ENCODE results near the gene PCDHB8.
"Not testable (repeated sequence)": the region's sequence is repeated elsewhere in the genome, so short reads cannot be mapped to it uniquely, and the experiment has no call there.

PCDHB8 gene

GRCh38 chr5:141177577-141178191 is at the start of gene PCDHB8:
TSS of gene PCDHB8 (plus strand) at chr5:141177790. CDS start at chr5:141178035, 245 bp downstream.
- DNase-seq (ENCODE audit: insufficient read length, low spot score) = peak; percentile 52
- not testable (repeated sequence) for FAIRE-seq

DNA sequence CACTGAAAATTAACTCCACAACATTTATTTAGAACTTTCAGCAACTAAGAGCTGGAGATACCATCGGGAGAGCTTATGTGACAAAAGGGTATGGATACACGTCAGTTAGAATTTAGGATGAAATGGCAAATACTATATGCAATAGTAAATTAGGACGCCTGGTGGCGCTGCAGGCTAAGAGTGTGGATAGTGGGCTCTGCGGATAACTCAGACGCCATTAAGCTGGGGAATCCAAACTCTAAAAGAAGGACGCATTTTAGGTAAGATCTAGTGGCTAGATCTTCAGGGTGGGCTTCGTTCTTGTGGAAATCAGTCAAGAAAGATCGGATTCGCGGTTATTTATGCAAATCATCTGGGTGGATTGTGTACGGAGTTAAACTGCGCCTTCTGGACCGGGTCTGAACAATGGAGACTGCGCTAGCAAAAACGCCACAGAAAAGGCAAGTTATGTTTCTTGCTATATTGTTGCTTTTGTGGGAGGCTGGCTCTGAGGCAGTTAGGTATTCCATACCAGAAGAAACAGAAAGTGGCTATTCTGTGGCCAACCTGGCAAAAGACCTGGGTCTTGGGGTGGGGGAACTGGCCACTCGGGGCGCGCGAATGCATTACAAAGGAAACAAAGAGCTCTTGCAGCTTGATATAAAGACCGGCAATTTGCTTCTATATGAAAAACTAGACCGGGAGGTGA is 42.4 kb upstream of the PCDHB8 start, which contains the start of gene PCDHB5:
TSS of gene PCDHB5 (plus strand) at position 177 of the 688 bp plus-strand sequence. CDS start at position 406, 229 bp downstream.
- DNase-seq (ENCODE audit: insufficient read length, low spot score) (no peak), FAIRE-seq (peak; percentile 78)
- TF ChIP-seq, protein P1, sequence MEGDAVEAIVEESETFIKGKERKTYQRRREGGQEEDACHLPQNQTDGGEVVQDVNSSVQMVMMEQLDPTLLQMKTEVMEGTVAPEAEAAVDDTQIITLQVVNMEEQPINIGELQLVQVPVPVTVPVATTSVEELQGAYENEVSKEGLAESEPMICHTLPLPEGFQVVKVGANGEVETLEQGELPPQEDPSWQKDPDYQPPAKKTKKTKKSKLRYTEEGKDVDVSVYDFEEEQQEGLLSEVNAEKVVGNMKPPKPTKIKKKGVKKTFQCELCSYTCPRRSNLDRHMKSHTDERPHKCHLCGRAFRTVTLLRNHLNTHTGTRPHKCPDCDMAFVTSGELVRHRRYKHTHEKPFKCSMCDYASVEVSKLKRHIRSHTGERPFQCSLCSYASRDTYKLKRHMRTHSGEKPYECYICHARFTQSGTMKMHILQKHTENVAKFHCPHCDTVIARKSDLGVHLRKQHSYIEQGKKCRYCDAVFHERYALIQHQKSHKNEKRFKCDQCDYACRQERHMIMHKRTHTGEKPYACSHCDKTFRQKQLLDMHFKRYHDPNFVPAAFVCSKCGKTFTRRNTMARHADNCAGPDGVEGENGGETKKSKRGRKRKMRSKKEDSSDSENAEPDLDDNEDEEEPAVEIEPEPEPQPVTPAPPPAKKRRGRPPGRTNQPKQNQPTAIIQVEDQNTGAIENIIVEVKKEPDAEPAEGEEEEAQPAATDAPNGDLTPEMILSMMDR (IDR thresholded peaks at IDR 0.05; ENCODE audit: insufficient read depth, missing control alignments) = no peak

- FAIRE-seq (no peak), DNase-seq (ENCODE audit: insufficient read length, low spot score) (no peak)
- TF ChIP-seq, protein P1 (IDR thresholded peaks at IDR 0.05; ENCODE audit: insufficient read depth, missing control alignments) = no peak
These were observed 41.8 kb upstream of the PCDHB8 start for GRCh38 chr5:141135718-141136266.

GRCh38 chr5:141137346-141137745 is 40.2 kb upstream of the PCDHB8 start:
- not testable (repeated sequence) for DNase-seq (ENCODE audit: insufficient read length, low spot score)

DNA sequence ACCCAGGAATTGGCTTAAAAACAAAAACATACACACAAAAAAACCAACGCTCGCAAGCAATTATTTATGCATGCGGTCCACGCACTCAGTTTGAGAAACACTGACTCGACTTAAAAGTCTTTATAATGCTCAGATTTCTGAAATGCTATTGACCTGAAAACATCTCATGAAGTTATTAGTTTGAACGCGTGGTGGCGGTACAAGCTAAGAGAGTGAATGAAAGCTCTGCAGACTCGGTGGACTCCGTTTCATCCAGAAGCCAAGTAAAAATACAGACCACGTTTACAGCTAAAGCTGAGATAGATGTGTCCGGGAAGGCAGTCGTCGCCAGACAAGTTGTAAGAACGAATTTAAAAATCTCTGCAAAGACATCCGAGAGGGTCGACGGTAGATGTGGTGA is 27.8 kb upstream of the PCDHB8 start, which contains the start of gene PCDHB6:
TSS of gene PCDHB6 (plus strand) at position 246 of the 400 bp plus-strand sequence. CDS start 201 bp downstream, outside the sequence.
- DNase-seq (ENCODE audit: insufficient read length, low spot score) (no peak), FAIRE-seq (no peak)
- TF ChIP-seq, protein P1 (IDR thresholded peaks at IDR 0.05; ENCODE audit: insufficient read depth, missing control alignments) = no peak

More at GRCh38 chr5:141137346-141137745, 40.2 kb upstream of the PCDHB8 start:
- not testable (repeated sequence) for FAIRE-seq

GRCh38 chr5:141150224-141150992 is 27.2 kb upstream of the PCDHB8 start:
- DNase-seq (ENCODE audit: insufficient read length, low spot score) (no peak), FAIRE-seq (no peak)
- TF ChIP-seq, protein P1 (IDR thresholded peaks at IDR 0.05; ENCODE audit: insufficient read depth, missing control alignments) = no peak

DNA sequence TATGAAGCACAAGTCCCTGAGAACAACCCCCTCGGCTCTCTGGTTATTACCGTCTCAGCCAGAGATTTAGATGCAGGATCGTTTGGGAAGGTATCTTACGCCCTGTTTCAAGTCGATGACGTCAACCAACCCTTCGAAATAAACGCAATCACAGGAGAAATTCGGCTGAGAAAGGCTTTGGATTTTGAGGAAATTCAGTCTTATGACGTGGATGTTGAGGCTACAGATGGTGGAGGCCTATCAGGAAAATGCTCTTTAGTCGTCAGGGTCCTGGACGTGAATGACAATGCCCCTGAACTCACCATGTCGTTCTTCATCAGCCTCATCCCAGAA is 26.6 kb upstream of the PCDHB8 start:
- TF ChIP-seq, protein P1 (IDR thresholded peaks at IDR 0.05; ENCODE audit: insufficient read depth, missing control alignments) = no peak
- no peak for FAIRE-seq
- DNase-seq (ENCODE audit: insufficient read length, low spot score) = no peak

GRCh38 chr5:141151632-141152031 is 26.0 kb upstream of the PCDHB8 start:
- not testable (repeated sequence) for FAIRE-seq; DNase-seq (ENCODE audit: insufficient read length, low spot score)

DNA sequence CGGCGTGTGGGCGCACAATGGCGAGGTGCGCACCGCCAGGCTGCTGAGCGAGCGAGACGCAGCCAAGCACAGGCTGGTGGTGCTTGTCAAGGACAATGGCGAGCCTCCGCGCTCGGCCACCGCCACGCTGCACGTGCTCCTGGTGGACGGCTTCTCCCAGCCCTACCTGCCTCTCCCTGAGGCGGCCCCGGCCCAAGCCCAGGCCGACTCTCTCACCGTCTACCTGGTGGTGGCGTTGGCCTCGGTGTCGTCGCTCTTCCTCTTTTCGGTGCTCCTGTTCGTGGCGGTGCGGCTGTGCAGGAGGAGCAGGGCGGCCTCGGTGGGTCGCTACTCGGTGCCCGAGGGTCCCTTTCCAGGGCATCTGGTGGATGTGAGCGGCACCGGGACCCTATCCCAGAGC is 25.5 kb upstream of the PCDHB8 start:
- DNase-seq (ENCODE audit: insufficient read length, low spot score); FAIRE-seq: not testable (repeated sequence)
